HG03439 (cell line): Measurements from ENCODE around the gene PRPF38B.
"Not testable (repeated sequence)": the region's sequence is repeated elsewhere in the genome, so short reads cannot be mapped to it uniquely, and the experiment has no call there.

ENCODE experiments used
- ATAC-seq: cut with Tn5 transposase; IDR thresholded peaks from one replicate; pipeline ENCODE4 v1.9.1; 2021; ENCODE audit warnings: mild to moderate bottlenecking, moderate library complexity; ENCODE audit not compliant: unreplicated experiment

PRPF38B gene

DNA sequence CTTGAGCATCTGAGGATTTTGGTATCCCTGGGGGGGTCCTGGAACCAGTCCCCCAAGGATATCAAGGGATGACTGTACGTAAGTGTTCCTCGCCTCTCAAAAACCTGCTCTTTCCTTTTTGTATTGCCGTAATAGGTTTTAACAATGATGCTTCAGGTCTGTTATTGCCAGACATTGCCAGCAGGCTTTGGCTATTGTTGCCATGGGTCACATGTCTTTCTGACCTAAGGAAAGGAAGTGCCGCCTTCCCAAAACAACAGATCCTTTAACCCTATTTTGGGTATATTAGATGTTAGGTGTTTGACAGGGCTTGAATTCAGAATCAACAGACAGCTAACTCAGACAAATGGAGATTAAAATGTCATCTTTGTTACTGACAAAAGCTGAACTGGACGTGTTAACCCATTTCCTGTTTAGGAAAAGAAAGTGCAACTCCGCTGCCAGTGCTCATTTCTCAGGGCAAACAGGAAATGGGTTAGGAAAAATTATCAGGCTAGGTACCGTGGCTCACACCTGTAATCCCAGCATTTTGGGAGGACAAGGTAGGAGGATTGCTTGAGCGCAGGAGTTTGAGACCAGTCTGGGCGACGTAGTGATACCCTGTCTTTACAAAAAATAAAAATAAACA is 12.4 kb upstream of the PRPF38B start:
- ATAC-seq, result no peak

DNA sequence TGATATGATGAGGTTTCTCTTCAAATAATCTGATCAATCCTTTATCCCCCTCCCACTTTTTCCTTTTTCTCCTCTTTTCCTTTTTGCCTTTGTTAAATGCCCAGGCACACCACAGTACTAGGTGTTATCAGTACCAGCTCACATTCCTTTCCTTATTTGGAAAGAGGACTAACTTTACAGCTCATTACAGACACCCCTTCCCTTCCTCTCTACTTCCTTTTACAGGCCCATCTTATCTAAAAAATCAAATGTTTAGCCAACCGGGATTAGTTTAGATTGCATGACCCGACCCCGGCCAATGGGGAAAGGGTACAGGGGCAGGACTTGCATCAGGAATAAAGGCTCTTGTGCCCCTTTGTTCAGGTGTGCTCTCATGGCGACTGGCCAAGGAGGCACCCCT is 10.4 kb upstream of the PRPF38B start:
- ATAC-seq, result not testable (repeated sequence)

DNA sequence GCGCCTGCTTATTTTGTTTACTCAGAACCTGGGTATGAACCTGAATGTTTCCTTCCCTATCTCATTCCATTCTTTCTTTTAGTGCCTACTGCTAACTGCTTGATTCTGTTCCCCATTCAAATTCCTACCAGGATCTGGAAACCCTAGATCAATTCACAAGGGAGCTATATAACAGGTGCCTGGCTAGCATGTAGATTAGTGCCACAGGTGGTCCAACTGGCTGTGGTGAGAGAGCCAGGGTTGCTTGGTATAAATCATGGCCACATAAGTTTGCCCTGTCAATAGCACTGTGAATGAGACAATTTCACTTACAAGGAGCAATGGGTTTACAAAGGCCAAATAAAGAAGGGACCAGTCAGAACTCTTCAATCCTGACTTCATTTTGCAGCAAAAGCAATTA is 6.6 kb upstream of the PRPF38B start:
- ATAC-seq, result no peak

DNA sequence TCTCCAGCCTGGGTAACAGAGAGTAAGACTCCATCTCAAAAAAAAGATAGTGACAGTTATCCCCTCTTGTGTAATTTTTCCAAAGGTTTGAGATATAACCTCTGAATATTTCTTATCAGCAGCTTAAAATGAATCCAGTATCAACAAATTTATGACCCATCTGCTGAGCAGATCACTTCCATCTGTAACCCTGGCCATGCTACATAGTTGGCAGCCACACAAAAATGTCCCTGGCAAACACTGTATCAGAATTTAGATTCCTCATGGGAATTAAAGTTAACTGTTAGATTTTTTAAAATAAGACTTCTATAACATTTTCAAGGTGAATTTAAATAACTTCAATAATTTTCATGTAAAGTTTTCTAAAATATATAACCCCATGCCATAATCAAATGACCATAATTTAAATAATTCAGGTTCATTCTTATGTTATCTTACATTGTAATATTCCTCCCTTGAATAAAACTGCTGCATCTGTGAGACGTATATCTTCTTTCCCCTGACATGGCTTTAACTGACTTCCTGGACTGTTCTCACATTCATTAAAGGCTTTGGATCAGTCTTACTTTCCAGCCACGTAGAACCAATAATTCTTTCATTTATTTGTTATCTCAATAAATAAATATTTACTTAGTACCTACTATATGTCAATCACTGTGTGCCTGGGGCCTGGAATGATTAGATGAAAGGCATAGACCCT is 5.3 kb upstream of the PRPF38B start:
- no peak for ATAC-seq

DNA sequence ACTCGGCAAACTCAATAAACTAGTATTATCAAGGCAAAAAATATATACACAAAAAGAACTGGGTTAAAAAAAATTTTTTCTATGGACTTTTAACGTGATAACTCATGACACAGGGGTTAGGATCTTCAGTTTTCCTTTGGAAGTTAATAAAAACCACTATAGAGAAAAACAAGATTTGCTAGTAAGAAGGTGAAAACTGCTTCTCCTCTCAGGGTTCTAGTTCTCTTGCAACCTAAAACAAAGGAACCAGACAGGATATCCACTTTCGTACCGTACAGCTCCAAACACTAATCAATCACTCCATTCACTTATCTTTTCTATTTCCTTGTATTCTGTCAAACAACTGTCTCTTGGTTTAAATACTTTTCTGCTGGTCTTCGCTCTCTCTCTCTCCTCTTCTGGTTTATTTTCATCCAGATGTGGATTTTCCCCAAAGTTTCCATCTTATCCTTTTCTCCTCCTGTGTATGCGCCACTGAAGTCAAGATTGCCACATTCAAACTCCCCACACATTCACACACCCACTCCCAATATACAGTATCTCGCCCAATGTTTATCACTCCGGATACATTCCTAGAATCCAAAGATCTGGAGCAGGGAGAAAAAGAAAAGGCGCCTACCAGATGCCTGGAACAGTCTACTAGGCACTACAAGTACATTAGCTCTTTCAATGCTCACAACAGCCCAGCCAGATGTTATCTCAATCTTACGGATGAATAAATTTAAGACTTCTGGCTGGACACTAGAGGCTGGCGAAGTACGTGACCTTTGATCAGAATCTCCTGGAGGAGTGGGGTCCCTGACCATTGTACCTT is 775 bp upstream of the PRPF38B start:
- peak; percentile 4 for ATAC-seq

DNA sequence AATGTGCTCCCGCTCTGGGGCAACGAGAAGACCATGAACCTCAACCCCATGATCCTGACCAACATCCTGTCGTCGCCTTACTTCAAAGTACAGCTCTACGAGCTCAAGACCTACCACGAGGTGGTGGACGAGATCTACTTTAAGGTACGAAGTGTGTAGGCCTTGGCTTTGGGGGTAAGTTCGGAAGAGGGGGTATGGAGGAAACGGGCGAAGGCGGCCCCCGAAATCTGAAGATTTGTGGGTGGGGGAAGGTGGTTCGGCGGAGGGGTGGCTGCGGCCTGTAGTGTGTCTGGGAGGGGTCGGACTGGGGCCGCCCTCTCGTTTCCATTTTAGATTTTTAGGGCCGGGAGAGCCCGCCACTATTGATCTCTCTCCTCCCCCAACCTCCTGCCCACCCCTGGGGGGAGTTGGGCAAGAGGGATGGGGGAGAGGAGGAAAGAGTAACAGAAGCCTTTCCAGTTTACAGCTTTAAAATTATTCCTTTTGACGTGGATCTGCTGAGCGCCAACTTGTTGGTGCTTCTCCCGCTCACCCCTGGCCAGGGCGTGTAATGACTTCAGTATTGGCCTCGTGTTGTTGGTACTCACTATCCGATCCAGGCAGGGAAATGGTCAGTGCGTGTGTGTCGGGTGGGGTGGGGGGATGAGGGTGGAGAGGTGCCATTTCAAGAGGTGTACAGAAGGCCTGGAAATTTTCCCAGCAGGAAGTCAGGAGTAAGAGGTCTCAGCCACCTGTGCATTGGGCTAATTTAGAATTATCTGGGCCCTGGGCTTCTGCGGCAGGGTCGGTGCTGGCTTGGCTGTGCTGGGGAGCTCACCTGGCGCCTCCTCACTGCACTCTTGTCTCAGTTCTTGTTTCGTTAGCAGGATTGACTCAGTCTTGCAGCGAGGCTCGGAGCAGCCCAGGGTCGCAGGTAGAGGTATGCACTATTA is 880 bp downstream of the PRPF38B start:
- peak; percentile 49 for ATAC-seq

DNA sequence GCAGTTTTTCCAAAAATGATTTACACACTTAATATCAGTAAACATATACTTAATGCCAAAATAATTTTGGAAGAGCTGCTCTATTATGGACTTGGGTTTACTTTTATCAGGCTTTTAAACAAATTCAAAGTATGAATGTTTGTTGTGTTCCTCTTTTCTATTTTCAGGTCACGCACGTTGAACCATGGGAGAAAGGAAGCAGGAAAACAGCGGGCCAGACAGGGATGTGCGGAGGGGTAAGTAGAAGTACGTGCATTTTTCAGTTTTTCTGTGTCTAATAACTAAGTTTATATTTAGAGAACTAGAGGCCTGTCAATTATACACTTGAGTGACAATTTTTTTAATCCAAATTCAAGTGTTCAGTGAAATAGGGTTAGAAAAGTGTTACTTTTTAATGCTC is 3.4 kb downstream of the PRPF38B start:
- no peak for ATAC-seq

DNA sequence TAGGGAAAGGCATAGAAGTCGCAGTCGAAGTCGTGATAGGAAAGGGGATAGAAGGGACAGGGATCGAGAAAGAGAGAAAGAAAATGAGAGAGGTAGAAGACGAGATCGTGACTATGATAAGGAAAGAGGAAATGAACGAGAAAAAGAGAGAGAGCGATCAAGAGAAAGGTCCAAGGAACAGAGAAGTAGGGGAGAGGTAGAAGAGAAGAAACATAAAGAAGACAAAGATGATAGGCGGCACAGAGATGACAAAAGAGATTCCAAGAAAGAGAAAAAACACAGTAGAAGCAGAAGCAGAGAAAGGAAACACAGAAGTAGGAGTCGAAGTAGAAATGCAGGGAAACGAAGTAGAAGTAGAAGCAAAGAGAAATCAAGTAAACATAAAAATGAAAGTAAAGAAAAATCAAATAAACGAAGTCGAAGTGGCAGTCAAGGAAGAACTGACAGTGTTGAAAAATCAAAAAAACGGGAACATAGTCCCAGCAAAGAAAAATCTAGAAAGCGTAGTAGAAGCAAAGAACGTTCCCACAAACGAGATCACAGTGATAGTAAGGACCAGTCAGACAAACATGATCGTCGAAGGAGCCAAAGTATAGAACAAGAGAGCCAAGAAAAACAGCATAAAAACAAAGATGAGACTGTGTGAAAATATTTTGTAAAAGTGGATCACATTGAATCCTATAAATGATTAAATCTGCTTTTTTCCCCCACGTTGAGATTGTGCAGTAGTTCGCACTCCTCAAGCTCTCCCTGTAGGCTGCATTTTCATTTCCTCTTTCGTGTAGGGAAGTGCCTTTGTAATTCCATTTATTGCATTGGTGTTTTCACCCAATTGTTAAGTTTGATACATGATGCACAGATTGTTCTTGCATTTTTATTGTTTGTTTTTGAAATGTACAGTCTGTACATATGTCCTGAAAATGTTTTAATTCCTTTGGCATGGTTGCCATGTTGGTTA is 7.5 kb downstream of the PRPF38B start:
- no peak for ATAC-seq

DNA sequence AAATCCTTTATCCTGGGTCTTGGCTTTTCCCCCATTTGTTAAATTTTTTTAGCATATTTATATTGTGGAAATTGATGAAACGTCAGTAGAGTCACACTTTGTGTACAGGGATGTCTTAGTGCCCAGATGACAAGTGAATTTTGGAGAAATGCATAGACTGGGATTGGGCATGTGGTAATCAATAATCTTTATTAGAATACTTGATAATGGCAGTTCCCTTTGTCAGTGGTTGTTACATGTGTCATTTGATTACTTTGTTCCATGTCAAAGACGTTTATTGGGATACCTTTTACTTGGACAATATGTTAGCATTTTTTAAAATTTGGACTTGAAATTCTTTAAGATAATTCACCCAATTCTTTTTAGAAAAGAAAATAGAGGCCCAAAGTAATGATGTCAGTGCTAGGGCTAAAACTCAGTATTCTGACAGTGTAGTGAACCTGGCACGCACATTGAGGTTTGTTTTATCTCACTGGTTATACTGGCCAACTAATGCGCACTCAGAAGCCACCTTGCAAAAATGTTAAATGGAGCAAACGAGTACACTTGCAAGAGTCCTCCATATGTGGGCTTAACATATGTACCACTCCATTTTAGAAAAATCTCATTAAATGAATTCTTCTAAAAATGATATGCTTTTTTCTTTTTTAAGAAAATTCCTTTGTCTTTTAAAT is 9.2 kb downstream of the PRPF38B start:
- ATAC-seq, result no peak

DNA sequence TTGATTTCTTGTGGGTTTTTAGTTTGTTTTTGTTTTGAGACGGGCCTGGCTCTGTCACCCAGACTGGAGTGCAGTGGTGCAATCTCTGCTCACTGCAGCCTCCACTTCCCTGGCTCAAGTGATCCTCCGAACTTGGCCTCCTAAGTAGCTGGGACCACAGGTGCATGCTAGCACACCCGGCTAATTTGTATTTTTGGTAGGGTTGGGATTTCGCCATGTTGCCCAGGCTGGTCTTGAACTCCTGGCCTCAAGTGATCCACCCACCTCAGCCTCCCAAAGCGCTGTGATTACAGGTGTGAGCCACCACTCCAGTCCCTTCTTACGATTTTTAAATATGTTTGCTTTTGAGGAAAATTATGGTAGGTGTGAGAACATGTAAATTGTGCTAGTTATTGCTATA is 10.0 kb downstream of the PRPF38B start:
- not testable (repeated sequence) for ATAC-seq

DNA sequence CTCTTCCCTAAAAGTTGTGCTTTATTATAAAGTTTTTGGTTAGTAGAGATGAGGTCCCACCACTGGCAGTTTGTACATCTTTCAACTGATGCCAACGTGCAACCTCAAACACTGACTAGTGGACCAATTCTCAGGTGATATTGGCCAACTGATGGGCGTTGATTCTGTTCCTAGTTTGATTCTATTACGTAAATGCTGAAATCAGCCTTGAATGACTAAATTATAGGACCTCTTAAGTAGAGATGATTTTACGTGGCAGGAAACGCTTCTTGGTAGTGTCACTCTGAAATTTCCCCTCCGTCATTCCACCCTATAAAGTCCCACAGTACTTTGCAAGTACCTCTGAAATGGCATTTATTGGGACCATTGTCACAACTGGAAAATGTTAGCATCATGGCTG is 11.8 kb downstream of the PRPF38B start:
- no peak for ATAC-seq

DNA sequence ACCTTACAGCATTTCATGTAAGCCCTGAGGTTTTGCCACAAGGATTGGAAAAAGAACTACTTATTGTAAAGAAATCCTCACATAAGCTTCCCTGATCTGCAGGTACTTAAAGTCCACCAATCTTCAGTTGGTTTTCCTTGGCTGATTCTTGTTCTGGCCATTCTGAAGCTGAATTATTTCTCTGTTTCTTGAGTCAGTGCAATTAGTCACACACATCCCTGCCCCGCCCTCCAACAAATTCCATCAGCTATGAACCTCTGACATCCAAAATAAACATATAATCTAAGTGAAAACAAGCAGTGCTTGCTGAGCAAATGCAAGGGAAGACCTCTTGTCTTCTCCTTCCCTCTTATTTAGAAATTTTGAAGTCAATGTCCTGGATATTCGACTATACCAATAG is 12.4 kb downstream of the PRPF38B start:
- ATAC-seq, result no peak

DNA sequence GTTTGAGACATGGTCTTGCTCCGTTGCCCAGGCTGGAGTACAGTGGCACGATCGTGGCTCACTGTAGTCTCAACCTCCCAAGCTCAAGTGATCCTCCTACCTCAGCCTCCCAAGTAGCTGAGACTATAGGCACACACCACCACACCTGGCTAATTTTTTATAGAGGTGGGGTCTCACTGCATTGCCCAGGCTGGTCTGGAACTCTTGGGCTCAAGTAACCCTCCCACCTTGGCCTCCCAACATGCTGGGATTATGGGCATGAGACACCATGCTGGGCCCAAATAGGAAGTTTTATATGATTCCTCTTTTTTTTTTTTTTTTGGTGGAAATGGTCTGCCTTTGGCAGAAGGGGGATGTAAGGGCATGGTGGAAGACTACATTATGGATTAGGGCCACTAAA is 14.5 kb downstream of the PRPF38B start:
- no peak for ATAC-seq

DNA sequence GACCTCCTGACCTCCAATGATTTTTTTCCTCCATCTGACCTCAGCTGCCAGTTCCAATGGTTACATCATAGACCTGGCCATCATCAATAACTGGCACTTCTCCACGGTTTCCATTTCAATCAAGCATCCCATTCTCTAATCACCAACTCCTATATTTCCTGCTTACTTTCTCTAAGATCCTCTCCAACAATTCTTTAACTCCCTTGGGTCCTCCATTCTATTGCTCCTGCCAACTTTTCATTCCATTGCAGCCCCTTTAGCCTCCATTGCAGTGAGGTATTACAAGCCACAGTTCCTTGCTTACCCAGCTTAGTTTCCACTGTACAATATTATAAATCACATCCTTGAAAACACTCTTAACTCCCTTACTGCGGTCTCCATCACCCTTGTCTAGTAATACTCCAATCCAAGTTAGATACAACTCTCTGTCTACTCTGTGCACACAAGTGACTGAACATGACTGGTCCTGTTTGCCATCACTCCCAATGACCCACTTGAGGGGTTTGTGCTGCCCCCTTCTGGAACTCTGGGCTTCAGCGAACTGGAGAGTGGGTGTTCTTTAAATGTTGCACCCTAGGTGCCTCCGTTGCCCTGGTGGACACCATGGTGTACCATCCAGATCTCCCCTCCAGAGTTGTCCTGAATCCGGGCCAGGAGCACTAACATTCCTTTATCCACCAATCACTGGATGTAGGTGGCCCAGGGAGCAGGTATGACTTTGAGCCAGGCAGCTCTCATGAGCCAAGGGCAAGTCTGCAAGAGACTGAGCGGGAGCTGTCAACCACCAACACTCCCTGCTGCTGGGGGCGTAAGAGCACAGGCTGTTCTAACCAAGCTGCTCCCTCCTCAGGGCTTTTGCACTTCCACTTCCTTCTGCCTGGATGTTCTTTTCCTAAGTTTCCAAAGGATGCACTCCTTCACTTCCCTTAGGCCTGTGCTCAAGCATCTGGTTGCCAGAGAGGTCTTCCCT is 16.9 kb downstream of the PRPF38B start:
- ATAC-seq, result no peak

DNA sequence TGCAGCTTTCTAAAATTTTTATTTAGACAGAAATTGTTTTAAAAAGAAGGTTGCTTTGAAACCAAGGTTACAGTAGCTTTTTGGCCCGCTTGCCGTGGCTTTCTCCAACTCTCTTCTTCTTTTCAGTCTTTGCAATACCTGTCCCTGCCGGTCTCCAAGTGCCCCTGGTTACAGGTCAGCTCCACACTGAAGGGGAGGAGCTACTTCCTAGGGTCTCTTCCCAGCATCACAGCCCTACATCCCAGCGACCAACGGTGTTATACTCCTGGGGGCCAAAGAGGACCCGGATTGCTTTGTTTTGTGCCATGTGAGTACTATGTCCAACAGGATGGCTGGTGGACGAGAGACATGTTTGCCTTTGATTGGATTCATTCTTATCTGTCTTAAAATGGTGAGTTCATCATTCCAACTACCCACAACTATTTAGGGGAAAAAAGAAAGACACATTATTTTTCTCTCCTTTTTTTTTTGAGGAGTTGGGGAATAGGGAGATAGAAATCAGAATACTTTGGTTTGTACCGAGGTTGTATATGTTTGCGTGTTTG is 20.6 kb downstream of the PRPF38B start, which contains the start of gene FNDC7:
TSS of gene FNDC7 (plus strand) at position 303 of the 545 bp plus-strand sequence. CDS start at position 329, 26 bp downstream.
- ATAC-seq, result no peak

DNA sequence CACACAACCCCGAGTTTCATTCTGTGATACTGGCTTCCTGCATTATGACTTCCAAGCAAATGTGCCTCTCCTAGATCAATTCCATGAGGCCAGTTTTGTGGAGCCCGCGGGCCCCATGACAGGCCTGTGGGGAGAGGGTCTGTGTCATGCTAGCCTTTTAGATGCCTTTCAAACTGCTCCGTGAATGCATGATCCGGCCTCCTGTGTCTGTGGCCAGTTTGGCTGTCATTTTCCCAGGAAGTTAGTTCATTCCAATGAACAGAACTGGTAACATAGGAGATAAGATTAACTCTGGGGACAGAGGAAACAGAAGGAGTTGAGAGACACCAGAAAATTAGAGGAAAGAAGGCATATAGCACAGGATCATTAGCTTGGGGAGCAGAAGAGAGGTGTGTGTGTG is 23.8 kb downstream of the PRPF38B start:
- no peak for ATAC-seq

DNA sequence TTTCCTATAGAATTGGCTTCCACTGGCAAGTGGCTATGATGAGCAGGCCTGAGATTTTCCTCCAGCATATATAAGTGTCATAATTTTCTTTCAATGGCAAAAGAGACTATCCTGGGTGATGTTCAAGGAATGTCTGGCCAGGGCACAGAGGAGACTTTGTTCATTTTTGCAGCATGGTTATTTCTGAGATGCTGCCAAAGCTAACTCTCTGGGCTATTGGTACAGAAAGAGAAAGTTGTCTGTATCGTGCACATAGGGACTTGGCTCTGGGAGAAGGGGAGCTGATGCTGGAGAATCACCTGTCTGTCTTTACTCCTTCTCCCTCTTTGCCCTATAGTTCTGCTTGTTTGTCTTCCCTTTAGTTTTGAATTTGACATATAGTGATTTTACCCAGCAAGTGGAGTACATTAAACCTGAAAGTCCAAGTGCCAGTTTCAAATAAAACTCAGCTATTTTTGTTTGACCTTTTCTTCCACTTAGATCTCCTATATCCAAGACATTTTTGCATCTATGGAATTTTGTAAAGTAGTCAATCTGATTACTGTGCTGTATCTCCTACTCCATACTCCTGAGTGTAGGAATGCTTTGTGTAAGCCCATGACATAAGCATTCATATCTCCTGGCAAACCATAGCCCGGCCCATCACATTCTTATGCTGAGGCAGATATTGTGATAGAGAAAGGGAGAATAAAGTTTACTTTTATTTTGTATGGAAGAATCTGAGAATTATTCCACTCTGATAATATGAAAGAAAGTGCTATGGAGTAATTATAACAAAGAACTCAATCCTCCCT is 24.5 kb downstream of the PRPF38B start:
- no peak for ATAC-seq
